ENCODE data around the gene KCNE3. TPM values are rescaled to one million over a fixed set of nuclear protein-coding genes. Genes with fewer than 3 reads are reported as not detected.

The KCNE3 gene
- total RNA-seq, 1 donor: 1.8 TPM

DNA sequence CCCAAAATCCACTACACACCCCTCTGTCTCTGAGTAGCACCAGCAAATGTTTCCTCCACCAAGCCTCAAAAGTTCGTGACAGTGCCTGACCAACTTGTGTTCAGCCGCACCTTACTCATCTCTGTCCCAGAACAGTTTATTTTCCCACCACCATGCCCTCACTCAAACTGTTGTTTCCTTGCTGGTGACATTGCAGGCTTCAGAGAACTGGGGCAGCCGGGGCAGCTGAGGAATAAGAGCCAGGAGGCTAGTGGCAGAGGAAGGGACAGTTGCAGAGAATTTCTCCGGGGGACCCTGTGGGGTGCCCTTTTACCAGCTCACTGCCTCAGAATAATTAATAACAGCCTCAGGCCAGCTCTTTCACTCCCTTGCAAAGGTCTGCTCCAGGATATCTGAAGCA lies 709 bp upstream of the KCNE3 start:
- no peaks in the 10 kb centered on the region for H3K79me2 ChIP-seq (ENCODE audit: insufficient read depth, low read length)
- H3K27me3 ChIP-seq (ENCODE audit: insufficient read depth, low read length): peaks cover 17% of the 10 kb centered on the region
- no peaks in the 10 kb centered on the region for H3K9me3 ChIP-seq (ENCODE audit: low read depth, low read length)
- peak overlapping the region; percentile 82 for H3K4me2 ChIP-seq (ENCODE audit: insufficient read depth, low read length)
- no peak overlapping the region for H3K27ac ChIP-seq (ENCODE audit: low read depth, low read length)
- peak overlapping the region; percentile 89 for H2AFZ ChIP-seq (ENCODE audit: low read length)
- TF ChIP-seq, protein P1, sequence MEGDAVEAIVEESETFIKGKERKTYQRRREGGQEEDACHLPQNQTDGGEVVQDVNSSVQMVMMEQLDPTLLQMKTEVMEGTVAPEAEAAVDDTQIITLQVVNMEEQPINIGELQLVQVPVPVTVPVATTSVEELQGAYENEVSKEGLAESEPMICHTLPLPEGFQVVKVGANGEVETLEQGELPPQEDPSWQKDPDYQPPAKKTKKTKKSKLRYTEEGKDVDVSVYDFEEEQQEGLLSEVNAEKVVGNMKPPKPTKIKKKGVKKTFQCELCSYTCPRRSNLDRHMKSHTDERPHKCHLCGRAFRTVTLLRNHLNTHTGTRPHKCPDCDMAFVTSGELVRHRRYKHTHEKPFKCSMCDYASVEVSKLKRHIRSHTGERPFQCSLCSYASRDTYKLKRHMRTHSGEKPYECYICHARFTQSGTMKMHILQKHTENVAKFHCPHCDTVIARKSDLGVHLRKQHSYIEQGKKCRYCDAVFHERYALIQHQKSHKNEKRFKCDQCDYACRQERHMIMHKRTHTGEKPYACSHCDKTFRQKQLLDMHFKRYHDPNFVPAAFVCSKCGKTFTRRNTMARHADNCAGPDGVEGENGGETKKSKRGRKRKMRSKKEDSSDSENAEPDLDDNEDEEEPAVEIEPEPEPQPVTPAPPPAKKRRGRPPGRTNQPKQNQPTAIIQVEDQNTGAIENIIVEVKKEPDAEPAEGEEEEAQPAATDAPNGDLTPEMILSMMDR (IDR thresholded peaks at IDR 0.05; ENCODE audit: extremely low read depth, low read depth, low read length): no peak
- no peaks in the 10 kb centered on the region for H3K4me1 ChIP-seq (ENCODE audit: insufficient read depth, low read length)
- DNase-seq (ENCODE audit: insufficient read length, low spot score, missing footprints): no peak
- H4K20me1 ChIP-seq (ENCODE audit: insufficient read depth, low read length): no peaks in the 10 kb centered on the region
- no peak overlapping the region for H3K4me3 ChIP-seq (ENCODE audit: insufficient read depth, low read length)
- no peaks in the 10 kb centered on the region for H3K36me3 ChIP-seq (ENCODE audit: insufficient read depth, low read length)

DNA sequence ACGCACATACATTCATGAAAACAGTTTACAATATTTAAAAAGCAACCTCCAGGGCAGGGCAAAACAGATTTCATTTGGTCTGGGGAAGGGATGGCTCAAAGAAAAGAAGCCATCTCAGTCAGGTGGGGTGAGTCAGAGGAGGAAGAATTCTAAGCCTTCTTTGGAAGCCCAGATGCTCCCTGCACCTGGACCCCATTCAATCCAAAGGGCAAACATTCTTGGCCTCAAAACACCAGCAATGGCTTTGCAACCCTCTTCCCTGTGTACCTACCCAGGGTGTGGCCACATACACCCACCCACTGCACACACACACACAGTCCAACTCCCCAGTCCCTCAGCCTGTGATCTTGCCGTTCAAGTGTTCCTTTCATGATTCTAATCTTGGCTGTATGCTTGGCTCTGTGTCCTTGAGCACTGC lies 2.0 kb downstream of the KCNE3 start:
- TF ChIP-seq, protein P1 (IDR thresholded peaks at IDR 0.05; ENCODE audit: extremely low read depth, low read depth, low read length): no peak
- Histone ChIP-seq H4K20me1 (ENCODE audit: insufficient read depth, low read length) (no peaks in the 10 kb centered on the region), H2AFZ (ENCODE audit: low read length) (no peak overlapping the region), H3K4me3 (ENCODE audit: insufficient read depth, low read length) (no peak overlapping the region), H3K4me2 (ENCODE audit: insufficient read depth, low read length) (no peak overlapping the region), H3K27ac (ENCODE audit: low read depth, low read length) (no peak overlapping the region), H3K27me3 (ENCODE audit: insufficient read depth, low read length) (peaks cover 17% of the 10 kb centered on the region), H3K36me3 (ENCODE audit: insufficient read depth, low read length) (no peaks in the 10 kb centered on the region), H3K79me2 (ENCODE audit: insufficient read depth, low read length) (no peaks in the 10 kb centered on the region), H3K9me3 (ENCODE audit: low read depth, low read length) (no peaks in the 10 kb centered on the region), H3K4me1 (ENCODE audit: insufficient read depth, low read length) (peaks cover 7% of the 10 kb centered on the region)
- DNase-seq (ENCODE audit: insufficient read length, low spot score, missing footprints): no peak

DNA sequence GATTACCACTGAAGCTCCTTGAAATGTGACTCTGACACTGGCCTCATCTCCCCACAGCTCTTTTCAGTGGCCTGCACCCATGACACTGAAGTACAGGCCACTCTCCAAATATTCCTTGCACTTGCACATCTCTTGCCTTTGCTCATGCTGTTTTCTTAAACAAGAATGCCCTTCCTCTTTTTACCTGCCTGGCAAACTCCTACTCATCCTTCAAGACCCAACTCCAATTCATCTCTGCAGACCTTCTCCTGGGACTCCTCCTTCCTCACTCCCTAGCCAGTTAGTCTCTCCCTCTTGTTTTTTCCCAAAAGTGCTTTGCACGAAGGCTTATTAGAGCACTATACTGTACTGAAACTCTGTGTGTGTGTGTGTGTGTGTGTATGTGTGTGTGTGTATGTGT lies 2.6 kb downstream of the KCNE3 start:
- H3K27ac ChIP-seq (ENCODE audit: low read depth, low read length): no peak overlapping the region
- H4K20me1 ChIP-seq (ENCODE audit: insufficient read depth, low read length): no peaks in the 10 kb centered on the region
- H3K27me3 ChIP-seq (ENCODE audit: insufficient read depth, low read length): peaks cover 17% of the 10 kb centered on the region
- TF ChIP-seq, protein P1 (IDR thresholded peaks at IDR 0.05; ENCODE audit: extremely low read depth, low read depth, low read length): no peak
- no peak overlapping the region for H3K4me2 ChIP-seq (ENCODE audit: insufficient read depth, low read length)
- no peaks in the 10 kb centered on the region for H3K9me3 ChIP-seq (ENCODE audit: low read depth, low read length)
- no peak overlapping the region for H3K4me3 ChIP-seq (ENCODE audit: insufficient read depth, low read length)
- H3K36me3 ChIP-seq (ENCODE audit: insufficient read depth, low read length): no peaks in the 10 kb centered on the region
- no peaks in the 10 kb centered on the region for H3K79me2 ChIP-seq (ENCODE audit: insufficient read depth, low read length)
- no peak overlapping the region for H2AFZ ChIP-seq (ENCODE audit: low read length)
- no peak for DNase-seq (ENCODE audit: insufficient read length, low spot score, missing footprints)
- peaks cover 8% of the 10 kb centered on the region for H3K4me1 ChIP-seq (ENCODE audit: insufficient read depth, low read length)

DNA sequence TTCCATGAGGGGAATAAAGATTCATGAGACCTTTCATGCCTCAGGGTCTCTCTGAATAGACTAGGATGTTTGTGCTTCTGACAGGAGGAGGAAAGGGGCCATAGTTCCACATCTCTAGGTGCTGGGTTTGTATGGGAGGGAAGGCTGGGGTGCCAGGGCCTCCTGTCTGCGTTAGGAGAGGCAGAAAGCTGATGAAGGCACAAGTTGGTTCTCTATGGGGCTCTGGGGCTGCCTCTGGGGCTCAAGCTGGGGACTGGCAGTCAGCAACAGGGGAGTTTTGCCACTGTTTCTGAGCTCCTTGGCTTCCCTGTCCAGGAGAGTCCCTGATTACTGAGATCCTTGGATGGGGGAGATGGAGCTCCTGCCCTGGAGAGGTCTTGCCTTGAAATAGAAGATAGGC lies 4.1 kb downstream of the KCNE3 start:
- Histone ChIP-seq H3K36me3 (ENCODE audit: insufficient read depth, low read length) (no peaks in the 10 kb centered on the region), H3K27me3 (ENCODE audit: insufficient read depth, low read length) (peaks cover 17% of the 10 kb centered on the region), H4K20me1 (ENCODE audit: insufficient read depth, low read length) (no peaks in the 10 kb centered on the region), H3K79me2 (ENCODE audit: insufficient read depth, low read length) (no peaks in the 10 kb centered on the region), H3K4me1 (ENCODE audit: insufficient read depth, low read length) (peaks cover 8% of the 10 kb centered on the region), H3K27ac (ENCODE audit: low read depth, low read length) (no peak overlapping the region), H3K4me3 (ENCODE audit: insufficient read depth, low read length) (no peak overlapping the region), H2AFZ (ENCODE audit: low read length) (no peak overlapping the region), H3K9me3 (ENCODE audit: low read depth, low read length) (no peaks in the 10 kb centered on the region), H3K4me2 (ENCODE audit: insufficient read depth, low read length) (no peak overlapping the region)
- no peak for DNase-seq (ENCODE audit: insufficient read length, low spot score, missing footprints)
- TF ChIP-seq, protein P1 (IDR thresholded peaks at IDR 0.05; ENCODE audit: extremely low read depth, low read depth, low read length): no peak
